GM21529 (cell line): ENCODE measurements around the gene DHCR24.

Experiments
- ATAC-seq: cut with Tn5 transposase; IDR thresholded peaks from one replicate; pipeline ENCODE4 v1.9.1; 2021; ENCODE audit not compliant: unreplicated experiment

DHCR24 gene

GRCh38 chr1:54865238-54866073, 21.5 kb downstream of the DHCR24 start:
- ATAC-seq: no peak

GRCh38 chr1:54864460-54865208, 22.4 kb downstream of the DHCR24 start:
- no peak for ATAC-seq

GRCh38 chr1:54863267-54863665, 23.7 kb downstream of the DHCR24 start:
- ATAC-seq: no peak

- ATAC-seq: peak; percentile 58
Observed at GRCh38 chr1:54861070-54861761, 25.8 kb downstream of the DHCR24 start.

GRCh38 chr1:54859700-54860391, 27.1 kb downstream of the DHCR24 start:
- no peak for ATAC-seq

- no peak for ATAC-seq
Observed at GRCh38 chr1:54857746-54858561, 29.0 kb downstream of the DHCR24 start.

- ATAC-seq: no peak
Observed at GRCh38 chr1:54857141-54857540, 29.9 kb downstream of the DHCR24 start.

GRCh38 chr1:54854381-54855020, 32.5 kb downstream of the DHCR24 start:
- no peak for ATAC-seq

- no peak for ATAC-seq
Observed at GRCh38 chr1:54853793-54854370, 33.1 kb downstream of the DHCR24 start.

- no peak for ATAC-seq
Observed at GRCh38 chr1:54853096-54853792, 33.8 kb downstream of the DHCR24 start.

- ATAC-seq: no peak
Observed at GRCh38 chr1:54851936-54852524, 35.0 kb downstream of the DHCR24 start.

GRCh38 chr1:54851406-54851805, 35.6 kb downstream of the DHCR24 start:
- ATAC-seq: no peak

GRCh38 chr1:54850737-54851136, 36.3 kb downstream of the DHCR24 start:
- no peak for ATAC-seq

GRCh38 chr1:54850069-54850730, 36.8 kb downstream of the DHCR24 start:
- no peak for ATAC-seq

GRCh38 chr1:54849219-54850068, 37.6 kb downstream of the DHCR24 start:
- ATAC-seq: no peak

GRCh38 chr1:54848134-54848948, 38.7 kb downstream of the DHCR24 start:
- ATAC-seq: no peak
